Measurements from ENCODE around the gene CCDC85A.

- TF ChIP-seq, protein P1, sequence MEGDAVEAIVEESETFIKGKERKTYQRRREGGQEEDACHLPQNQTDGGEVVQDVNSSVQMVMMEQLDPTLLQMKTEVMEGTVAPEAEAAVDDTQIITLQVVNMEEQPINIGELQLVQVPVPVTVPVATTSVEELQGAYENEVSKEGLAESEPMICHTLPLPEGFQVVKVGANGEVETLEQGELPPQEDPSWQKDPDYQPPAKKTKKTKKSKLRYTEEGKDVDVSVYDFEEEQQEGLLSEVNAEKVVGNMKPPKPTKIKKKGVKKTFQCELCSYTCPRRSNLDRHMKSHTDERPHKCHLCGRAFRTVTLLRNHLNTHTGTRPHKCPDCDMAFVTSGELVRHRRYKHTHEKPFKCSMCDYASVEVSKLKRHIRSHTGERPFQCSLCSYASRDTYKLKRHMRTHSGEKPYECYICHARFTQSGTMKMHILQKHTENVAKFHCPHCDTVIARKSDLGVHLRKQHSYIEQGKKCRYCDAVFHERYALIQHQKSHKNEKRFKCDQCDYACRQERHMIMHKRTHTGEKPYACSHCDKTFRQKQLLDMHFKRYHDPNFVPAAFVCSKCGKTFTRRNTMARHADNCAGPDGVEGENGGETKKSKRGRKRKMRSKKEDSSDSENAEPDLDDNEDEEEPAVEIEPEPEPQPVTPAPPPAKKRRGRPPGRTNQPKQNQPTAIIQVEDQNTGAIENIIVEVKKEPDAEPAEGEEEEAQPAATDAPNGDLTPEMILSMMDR (optimal IDR thresholded peaks at IDR 0.05 in 1 of 3, IDR thresholded peaks at IDR 0.05 in 1 of 3, conservative IDR thresholded peaks at IDR 0.05 in 1 of 3; ENCODE audit: extremely low read depth in 1 of 3, insufficient read depth in 2 of 3, low read length in 3 of 3) = no peak
- TF ChIP-seq EZH2 (IDR thresholded peaks at IDR 0.05; ENCODE audit: low read length) = no peak
These were observed 178.1 kb downstream of the CCDC85A start for GRCh38 chr2:56361844-56362243.

Data from keratinocyte (primary cell).